ENCODE data around the gene USP32.
A peak's percentile ranks its signal among the peaks of the same experiment; 100 is the strongest.
"Not testable (repeated sequence)": the region's sequence is repeated elsewhere in the genome, so short reads cannot be mapped to it uniquely, and the experiment has no call there.

Gene USP32

GRCh38 chr17:60410001-60410400 lies 18.1 kb upstream of the USP32 start:
- DNase-seq (ENCODE audit: low read depth in 2 of 2), result no peak

GRCh38 chr17:60406887-60407286 lies 15.0 kb upstream of the USP32 start:
- DNase-seq (ENCODE audit: low read depth in 2 of 2), result no peak

- DNase-seq (ENCODE audit: low read depth in 2 of 2), result no peak
These were observed 12.0 kb upstream of the USP32 start for GRCh38 chr17:60403962-60404361.

- no peak for DNase-seq (ENCODE audit: low read depth in 2 of 2)
These were observed 11.5 kb upstream of the USP32 start for GRCh38 chr17:60403523-60403810.

GRCh38 chr17:60401819-60402218 lies 9.9 kb upstream of the USP32 start:
- DNase-seq (ENCODE audit: low read depth in 2 of 2), result no peak

- DNase-seq (ENCODE audit: low read depth in 2 of 2), result no peak
These were observed 6.5 kb upstream of the USP32 start for GRCh38 chr17:60398227-60398959.

- no peak for DNase-seq (ENCODE audit: low read depth in 2 of 2)
These were observed 4.5 kb upstream of the USP32 start for GRCh38 chr17:60396412-60396811.

GRCh38 chr17:60395508-60396065 lies 3.7 kb upstream of the USP32 start:
- no peak for DNase-seq (ENCODE audit: low read depth in 2 of 2)

- DNase-seq (ENCODE audit: low read depth in 2 of 2), result no peak
These were observed 2.1 kb upstream of the USP32 start for GRCh38 chr17:60393840-60394723.

- peak in 1 of 2 donors; percentile 3 for DNase-seq (ENCODE audit: low read depth in 2 of 2)
These were observed 1.1 kb upstream of the USP32 start for GRCh38 chr17:60392845-60393702.

- no peak for DNase-seq (ENCODE audit: low read depth in 2 of 2)
These were observed 377 bp downstream of the USP32 start for GRCh38 chr17:60391471-60392041.

GRCh38 chr17:60390925-60391470 lies 935 bp downstream of the USP32 start:
- no peak for DNase-seq (ENCODE audit: low read depth in 2 of 2)

GRCh38 chr17:60390186-60390585 lies 1.7 kb downstream of the USP32 start:
- no peak for DNase-seq (ENCODE audit: low read depth in 2 of 2)

GRCh38 chr17:60388742-60389141 lies 3.2 kb downstream of the USP32 start:
- DNase-seq (ENCODE audit: low read depth in 2 of 2), result no peak

GRCh38 chr17:60387666-60388065 lies 4.3 kb downstream of the USP32 start:
- no peak for DNase-seq (ENCODE audit: low read depth in 2 of 2)

GRCh38 chr17:60386147-60387058 lies 5.5 kb downstream of the USP32 start:
- DNase-seq (ENCODE audit: low read depth in 2 of 2), result no peak

- not testable (repeated sequence) for DNase-seq (ENCODE audit: low read depth in 2 of 2)
These were observed 7.0 kb downstream of the USP32 start for GRCh38 chr17:60384921-60385320.

- DNase-seq (ENCODE audit: low read depth in 2 of 2), result no peak
These were observed 8.6 kb downstream of the USP32 start for GRCh38 chr17:60383379-60383778.

GRCh38 chr17:60381958-60382357 lies 10.0 kb downstream of the USP32 start:
- no peak for DNase-seq (ENCODE audit: low read depth in 2 of 2)

GRCh38 chr17:60379461-60379860 lies 12.5 kb downstream of the USP32 start:
- DNase-seq (ENCODE audit: low read depth in 2 of 2), result not testable (repeated sequence)
